Measurements from ENCODE around the gene ELK1.
"Not testable (repeated sequence)": the region's sequence is repeated elsewhere in the genome, so short reads cannot be mapped to it uniquely, and the experiment has no call there.

The ELK1 gene, protein sequence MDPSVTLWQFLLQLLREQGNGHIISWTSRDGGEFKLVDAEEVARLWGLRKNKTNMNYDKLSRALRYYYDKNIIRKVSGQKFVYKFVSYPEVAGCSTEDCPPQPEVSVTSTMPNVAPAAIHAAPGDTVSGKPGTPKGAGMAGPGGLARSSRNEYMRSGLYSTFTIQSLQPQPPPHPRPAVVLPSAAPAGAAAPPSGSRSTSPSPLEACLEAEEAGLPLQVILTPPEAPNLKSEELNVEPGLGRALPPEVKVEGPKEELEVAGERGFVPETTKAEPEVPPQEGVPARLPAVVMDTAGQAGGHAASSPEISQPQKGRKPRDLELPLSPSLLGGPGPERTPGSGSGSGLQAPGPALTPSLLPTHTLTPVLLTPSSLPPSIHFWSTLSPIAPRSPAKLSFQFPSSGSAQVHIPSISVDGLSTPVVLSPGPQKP

GRCh38 chrX:47650164-47651042, at the start of gene ELK1:
ELK1 (minus strand) TSS chrX:47650563; CDS start chrX:47641441, 9,122 bp downstream.
- Histone ChIP-seq H3K27ac (no peak within 1 kb of the TSS), H3K36me3 (ENCODE audit: insufficient read depth, low read length) (no peaks in the 10 kb centered on the region; the same call in 1 of the 2 replicates), H3K9ac (ENCODE audit: insufficient read length) (peak within 1 kb of the TSS; percentile 77), H3K9me3 (ENCODE audit: low read depth, low read length) (no peaks in the 10 kb centered on the region), H3K4me3 (peak within 1 kb of the TSS; percentile 81)
- no peak for TF ChIP-seq FOXP2 (optimal IDR thresholded peaks at IDR 0.05; ENCODE audit: control extremely low read depth, extremely low read length, insufficient read depth)
- no peak for TF ChIP-seq EZH2 (IDR thresholded peaks at IDR 0.05)
- TF ChIP-seq POLR2AphosphoS5 (IDR thresholded peaks at IDR 0.05; ENCODE audit: borderline replicate concordance, low read depth, low read length), result no peak; the same call in none of the 2 replicates
- DNase-seq (ENCODE audit: low read depth, low spot score), result peak; percentile 82

- no peak for TF ChIP-seq POLR2AphosphoS5 (IDR thresholded peaks at IDR 0.05; ENCODE audit: borderline replicate concordance, low read depth, low read length)
- no peak for TF ChIP-seq EZH2 (IDR thresholded peaks at IDR 0.05)
- no peak for TF ChIP-seq FOXP2 (optimal IDR thresholded peaks at IDR 0.05; ENCODE audit: control extremely low read depth, extremely low read length, insufficient read depth)
- Histone ChIP-seq H3K4me3 (no peak overlapping the region), H3K36me3 (ENCODE audit: insufficient read depth, low read length) (no peaks in the 10 kb centered on the region), H3K9me3 (ENCODE audit: low read depth, low read length) (no peaks in the 10 kb centered on the region), H3K9ac (ENCODE audit: insufficient read length) (no peak overlapping the region), H3K27ac (no peak overlapping the region)
- no peak for DNase-seq (ENCODE audit: low read depth, low spot score)
Measured at GRCh38 chrX:47697181-47697580, 46.8 kb upstream of the ELK1 start.

DNA sequence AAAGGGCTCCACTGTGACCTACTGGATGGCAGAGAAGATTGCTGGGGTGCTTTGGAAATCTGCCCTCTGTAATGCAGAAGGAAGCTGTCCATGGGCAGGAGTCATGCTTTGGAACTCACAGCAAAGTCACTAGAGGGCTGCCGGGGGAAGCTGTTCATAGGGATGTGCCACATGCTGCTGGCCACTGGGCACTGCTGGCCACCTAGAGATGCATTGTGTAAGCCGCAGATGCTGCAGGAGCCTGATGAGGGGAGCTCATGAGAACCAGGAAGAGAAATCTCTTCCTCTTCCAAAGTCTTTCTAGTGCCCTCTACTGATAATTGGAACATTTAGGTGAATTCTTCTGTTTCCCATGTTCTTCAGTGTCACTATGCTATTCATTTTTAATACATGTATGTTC, 39.8 kb upstream of the ELK1 start:
- TF ChIP-seq FOXP2 (optimal IDR thresholded peaks at IDR 0.05; ENCODE audit: control extremely low read depth, extremely low read length, insufficient read depth), result no peak
- TF ChIP-seq EZH2 (IDR thresholded peaks at IDR 0.05), result no peak
- no peak for TF ChIP-seq POLR2AphosphoS5 (IDR thresholded peaks at IDR 0.05; ENCODE audit: borderline replicate concordance, low read depth, low read length)
- Histone ChIP-seq H3K36me3 (ENCODE audit: insufficient read depth, low read length) (no peaks in the 10 kb centered on the region), H3K9me3 (ENCODE audit: low read depth, low read length) (no peaks in the 10 kb centered on the region), H3K9ac (ENCODE audit: insufficient read length) (no peak overlapping the region), H3K4me3 (no peak overlapping the region), H3K27ac (no peak overlapping the region)
- DNase-seq (ENCODE audit: low read depth, low spot score), result no peak

GRCh38 chrX:47687263-47687662, 36.9 kb upstream of the ELK1 start:
- Histone ChIP-seq H3K4me3 (no peak overlapping the region), H3K27ac (no peak overlapping the region), H3K36me3 (ENCODE audit: insufficient read depth, low read length) (no peaks in the 10 kb centered on the region), H3K9ac (ENCODE audit: insufficient read length) (no peak overlapping the region), H3K9me3 (ENCODE audit: low read depth, low read length) (no peaks in the 10 kb centered on the region)
- TF ChIP-seq EZH2 (IDR thresholded peaks at IDR 0.05) (no peak), POLR2AphosphoS5 (IDR thresholded peaks at IDR 0.05; ENCODE audit: borderline replicate concordance, low read depth, low read length) (no peak), FOXP2 (optimal IDR thresholded peaks at IDR 0.05; ENCODE audit: control extremely low read depth, extremely low read length, insufficient read depth) (no peak)
- no peak for DNase-seq (ENCODE audit: low read depth, low spot score)

DNA sequence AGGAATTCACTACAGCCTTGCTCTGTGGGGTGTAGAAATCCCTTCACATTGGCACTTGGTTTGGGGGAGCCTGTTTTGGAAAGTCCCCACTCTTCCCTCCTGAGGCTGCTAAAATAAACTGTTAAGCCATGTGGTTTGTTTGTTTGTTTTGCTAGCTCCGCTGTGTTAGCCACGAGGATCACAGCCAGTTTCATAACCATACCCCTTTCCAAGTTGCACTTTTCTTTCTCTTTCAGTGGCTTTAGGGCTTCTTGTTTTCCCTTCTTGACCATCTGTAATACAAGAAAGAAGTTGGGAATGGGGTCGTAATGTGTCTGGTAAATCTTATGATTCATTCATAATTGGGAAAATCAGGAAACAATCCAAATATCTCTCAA, 33.5 kb upstream of the ELK1 start:
- H3K9me3 ChIP-seq (ENCODE audit: low read depth, low read length), result no peaks in the 10 kb centered on the region
- no peak overlapping the region for H3K27ac ChIP-seq
- DNase-seq (ENCODE audit: low read depth, low spot score), result no peak
- no peak overlapping the region for H3K4me3 ChIP-seq
- no peaks in the 10 kb centered on the region for H3K36me3 ChIP-seq (ENCODE audit: insufficient read depth, low read length)
- H3K9ac ChIP-seq (ENCODE audit: insufficient read length), result no peak overlapping the region
- TF ChIP-seq FOXP2 (optimal IDR thresholded peaks at IDR 0.05; ENCODE audit: control extremely low read depth, extremely low read length, insufficient read depth), result no peak
- no peak for TF ChIP-seq EZH2 (IDR thresholded peaks at IDR 0.05)
- no peak for TF ChIP-seq POLR2AphosphoS5 (IDR thresholded peaks at IDR 0.05; ENCODE audit: borderline replicate concordance, low read depth, low read length)

DNA sequence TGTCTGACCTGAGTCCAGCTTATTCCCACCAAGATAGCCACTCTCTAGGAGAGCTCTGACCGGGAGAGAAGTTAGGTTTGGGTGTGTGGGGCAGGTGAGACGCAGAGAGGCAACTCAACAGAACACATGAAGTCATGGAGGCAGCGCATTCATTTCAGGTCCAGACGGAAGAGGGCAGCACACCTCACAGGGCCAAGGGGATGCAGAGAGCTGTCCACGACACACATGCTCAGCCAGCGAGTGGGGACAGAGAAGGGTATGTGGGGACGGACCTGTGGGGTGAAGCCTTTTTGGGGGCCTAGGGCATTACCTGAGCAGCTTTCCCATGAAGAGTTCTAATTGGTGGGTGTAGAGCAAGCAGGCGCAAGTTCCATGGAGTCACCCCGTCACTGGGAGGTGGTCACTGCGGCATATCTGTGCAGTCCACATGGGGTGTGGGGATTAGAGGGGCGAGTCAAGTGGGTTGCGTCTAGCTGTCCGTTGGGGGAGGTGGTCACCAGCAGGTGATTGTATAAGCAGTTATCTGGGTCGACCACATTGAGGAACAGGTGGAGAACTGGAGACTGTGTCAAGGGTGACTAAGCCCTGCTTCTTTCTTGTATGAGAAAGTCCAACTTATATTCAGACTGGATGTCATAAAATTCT, 32.9 kb upstream of the ELK1 start:
- DNase-seq (ENCODE audit: low read depth, low spot score), result no peak
- no peak overlapping the region for H3K9ac ChIP-seq (ENCODE audit: insufficient read length)
- TF ChIP-seq EZH2 (IDR thresholded peaks at IDR 0.05) (no peak), FOXP2 (optimal IDR thresholded peaks at IDR 0.05; ENCODE audit: control extremely low read depth, extremely low read length, insufficient read depth) (no peak), POLR2AphosphoS5 (IDR thresholded peaks at IDR 0.05; ENCODE audit: borderline replicate concordance, low read depth, low read length) (no peak)

DNA sequence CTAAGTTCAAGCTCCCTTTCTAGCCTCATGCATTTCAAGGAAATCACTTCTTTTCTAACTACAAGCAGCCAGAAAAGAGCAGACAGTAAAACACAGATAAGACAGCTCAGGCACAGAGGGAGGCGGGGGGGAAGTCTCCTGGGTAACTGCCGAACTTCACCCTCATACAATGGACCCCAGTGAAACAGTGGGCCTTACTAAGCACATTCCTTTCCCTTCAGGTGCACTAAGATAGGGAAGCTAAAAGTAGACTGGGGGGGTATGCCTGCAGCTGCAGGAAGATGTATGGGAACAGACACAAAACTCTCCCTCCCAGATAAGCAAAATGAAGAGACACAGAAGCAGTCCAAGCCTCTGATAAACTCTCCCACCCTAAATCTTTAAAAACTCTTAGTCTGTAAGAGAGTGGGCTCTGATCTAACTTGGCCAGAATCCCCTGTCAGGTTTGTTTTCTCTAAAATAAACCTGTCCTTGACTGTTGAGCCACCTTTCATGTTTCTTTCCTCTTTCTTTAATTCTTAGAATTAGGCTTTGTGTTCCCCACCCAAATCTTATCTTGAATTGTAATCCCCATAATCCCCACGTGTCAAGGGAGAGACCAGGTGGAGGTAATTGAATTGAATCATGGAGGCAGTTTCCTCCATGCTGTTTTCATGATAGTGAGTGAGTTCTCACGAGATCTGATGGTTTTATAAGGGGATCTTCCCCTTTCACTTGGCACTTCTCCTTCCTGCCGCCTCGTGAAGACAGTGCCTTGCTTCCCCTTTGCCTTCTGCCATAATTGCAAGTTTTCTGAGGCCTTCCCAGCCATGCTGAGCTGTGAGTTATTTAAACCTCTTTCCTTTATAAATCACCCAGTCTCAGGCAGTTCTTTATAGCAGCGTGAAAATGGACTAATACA, 25.8 kb upstream of the ELK1 start:
- H3K4me3 ChIP-seq; H3K36me3 ChIP-seq (ENCODE audit: insufficient read depth, low read length); H3K9ac ChIP-seq (ENCODE audit: insufficient read length); DNase-seq (ENCODE audit: low read depth, low spot score); H3K9me3 ChIP-seq (ENCODE audit: low read depth, low read length); H3K27ac ChIP-seq: not testable (repeated sequence)

More for the DNA sequence above, 32.9 kb upstream of the ELK1 start:
- Histone ChIP-seq H3K36me3 (ENCODE audit: insufficient read depth, low read length) (no peaks in the 10 kb centered on the region), H3K27ac (no peak overlapping the region), H3K4me3 (no peak overlapping the region), H3K9me3 (ENCODE audit: low read depth, low read length) (no peaks in the 10 kb centered on the region)

Measured in SK-N-MC (cell line).